Superior temporal gyrus (tissue), 1 donor: ENCODE results near the gene WDR41.
"Not testable (repeated sequence)": the region's sequence is repeated elsewhere in the genome, so short reads cannot be mapped to it uniquely, and the experiment has no call there.

ENCODE experiments used
- DNase-seq: peaks from one replicate; pipeline ENCODE4 v3.0.0-alpha.2; 2016; ENCODE audit errors: extremely low spot score

The WDR41 gene

DNA sequence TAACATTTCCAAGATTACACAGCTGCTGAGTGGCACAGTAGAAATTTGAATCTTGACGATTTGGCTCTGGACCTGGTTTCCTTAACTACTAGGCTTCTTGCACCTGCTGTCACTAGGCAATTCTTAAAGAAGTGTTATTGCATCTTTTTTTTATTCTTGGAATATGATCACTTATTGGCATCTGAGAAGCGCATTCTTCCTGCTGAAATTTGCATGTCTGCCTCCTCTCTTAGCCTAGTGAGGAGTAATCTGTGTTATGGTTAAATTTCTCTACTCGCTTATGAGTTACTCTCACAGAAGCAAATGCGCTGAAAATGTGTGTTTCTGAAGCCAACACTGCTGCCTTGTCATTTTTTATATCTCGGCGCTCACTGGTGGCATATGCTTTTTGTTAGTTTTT is 89.3 kb downstream of the WDR41 start:
- no peak for DNase-seq

DNA sequence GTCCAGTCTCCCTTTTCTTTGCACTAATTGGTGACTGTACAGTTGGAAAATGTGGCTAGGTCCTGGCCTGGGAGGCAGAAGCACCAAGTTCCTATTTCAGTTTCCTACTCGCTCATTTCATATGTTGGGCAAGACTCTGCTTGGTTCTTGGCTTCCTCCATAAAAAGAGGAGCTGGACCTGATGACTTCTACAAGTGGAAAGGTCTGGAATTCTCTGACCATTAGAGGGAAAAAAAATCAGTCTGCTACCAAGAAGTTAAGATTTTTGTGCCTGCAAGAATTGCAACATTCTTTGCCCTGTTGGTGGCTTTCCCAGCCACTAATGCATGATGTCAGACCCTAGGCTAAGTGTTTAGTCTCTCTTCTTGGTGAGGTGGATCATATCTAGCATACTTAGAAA is 91.5 kb downstream of the WDR41 start:
- DNase-seq: no peak

DNA sequence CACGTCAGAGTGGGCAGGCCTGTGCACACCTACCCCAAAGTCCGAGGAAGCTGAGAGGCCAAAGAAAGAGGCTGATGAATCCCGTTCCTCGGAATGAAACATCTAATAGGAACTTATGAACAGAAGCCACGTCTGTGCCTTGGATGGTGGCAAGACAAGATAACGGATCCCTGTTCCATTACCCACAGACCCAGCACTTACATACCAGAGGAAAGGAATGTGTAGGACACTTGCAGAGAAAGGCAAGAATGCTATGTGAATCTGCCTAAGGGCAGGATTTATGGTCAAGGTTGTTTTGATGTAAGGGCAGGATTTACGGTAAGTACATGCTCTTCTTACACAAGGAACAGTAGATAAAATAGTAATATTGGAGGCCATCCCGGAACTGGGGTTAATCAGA is 93.2 kb downstream of the WDR41 start:
- no peak for DNase-seq

GRCh38 chr5:77398458-77398857 is 93.7 kb downstream of the WDR41 start:
- no peak for DNase-seq

GRCh38 chr5:77397686-77398292 is 94.3 kb downstream of the WDR41 start:
- DNase-seq: no peak

DNA sequence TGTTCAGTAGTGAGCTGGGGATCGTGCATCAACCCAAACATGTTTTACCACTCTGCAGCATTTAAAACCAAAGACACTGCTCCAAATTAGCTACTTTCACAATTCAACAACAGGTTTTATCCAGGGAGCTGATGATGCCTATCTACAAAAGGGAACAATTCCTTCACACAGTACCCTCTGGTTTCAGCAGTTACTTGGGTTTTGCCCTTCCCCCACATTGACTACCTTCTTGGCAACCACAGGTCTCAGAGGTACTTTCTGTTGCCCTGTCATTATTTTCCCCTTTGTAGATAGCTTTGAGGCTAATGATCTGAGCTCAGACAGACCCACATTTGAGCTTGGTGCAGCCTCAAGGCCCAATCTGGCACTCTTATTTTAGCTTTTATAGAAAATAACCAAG is 96.1 kb downstream of the WDR41 start:
- no peak for DNase-seq

GRCh38 chr5:77394064-77394715 is 97.9 kb downstream of the WDR41 start:
- no peak for DNase-seq

- DNase-seq: no peak
Measured at GRCh38 chr5:77391240-77391765, 100.8 kb downstream of the WDR41 start.

GRCh38 chr5:77390795-77391194 is 101.3 kb downstream of the WDR41 start:
- no peak for DNase-seq

- no peak for DNase-seq
Measured at GRCh38 chr5:77390221-77390620, 101.9 kb downstream of the WDR41 start.

- no peak for DNase-seq
Measured at GRCh38 chr5:77389746-77390145, 102.4 kb downstream of the WDR41 start.

- DNase-seq: not testable (repeated sequence)
Measured at GRCh38 chr5:77386340-77386739, 105.8 kb downstream of the WDR41 start.

DNA sequence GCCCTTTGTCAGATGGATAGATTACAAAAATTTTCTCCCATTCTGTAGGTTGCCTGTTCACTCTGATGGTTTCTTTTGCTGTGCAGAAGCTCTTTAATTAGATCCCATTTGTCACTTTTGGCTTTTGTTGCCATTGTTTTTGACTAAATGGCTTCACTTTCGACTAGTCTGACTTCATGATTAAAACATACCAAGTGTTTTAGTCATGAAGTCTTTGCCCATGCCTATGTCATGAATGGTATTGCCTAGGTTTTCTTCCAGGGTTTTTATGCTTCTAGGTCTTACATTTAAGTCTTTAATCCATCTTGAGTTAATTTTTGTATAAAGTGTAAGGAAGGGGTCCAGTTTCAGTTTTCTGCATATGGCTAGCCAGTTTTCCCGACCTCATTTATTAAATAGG is 108.8 kb downstream of the WDR41 start:
- DNase-seq: not testable (repeated sequence)
